HG03432 (cell line): Measurements from ENCODE around the gene PODXL2.
"Not testable (repeated sequence)": the region's sequence is repeated elsewhere in the genome, so short reads cannot be mapped to it uniquely, and the experiment has no call there.

Experiments used
- ATAC-seq: cut with Tn5 transposase; IDR thresholded peaks from one replicate; pipeline ENCODE4 v1.9.1; 2021; ENCODE audit warnings: mild to moderate bottlenecking, moderate library complexity; ENCODE audit not compliant: unreplicated experiment

Gene PODXL2

DNA sequence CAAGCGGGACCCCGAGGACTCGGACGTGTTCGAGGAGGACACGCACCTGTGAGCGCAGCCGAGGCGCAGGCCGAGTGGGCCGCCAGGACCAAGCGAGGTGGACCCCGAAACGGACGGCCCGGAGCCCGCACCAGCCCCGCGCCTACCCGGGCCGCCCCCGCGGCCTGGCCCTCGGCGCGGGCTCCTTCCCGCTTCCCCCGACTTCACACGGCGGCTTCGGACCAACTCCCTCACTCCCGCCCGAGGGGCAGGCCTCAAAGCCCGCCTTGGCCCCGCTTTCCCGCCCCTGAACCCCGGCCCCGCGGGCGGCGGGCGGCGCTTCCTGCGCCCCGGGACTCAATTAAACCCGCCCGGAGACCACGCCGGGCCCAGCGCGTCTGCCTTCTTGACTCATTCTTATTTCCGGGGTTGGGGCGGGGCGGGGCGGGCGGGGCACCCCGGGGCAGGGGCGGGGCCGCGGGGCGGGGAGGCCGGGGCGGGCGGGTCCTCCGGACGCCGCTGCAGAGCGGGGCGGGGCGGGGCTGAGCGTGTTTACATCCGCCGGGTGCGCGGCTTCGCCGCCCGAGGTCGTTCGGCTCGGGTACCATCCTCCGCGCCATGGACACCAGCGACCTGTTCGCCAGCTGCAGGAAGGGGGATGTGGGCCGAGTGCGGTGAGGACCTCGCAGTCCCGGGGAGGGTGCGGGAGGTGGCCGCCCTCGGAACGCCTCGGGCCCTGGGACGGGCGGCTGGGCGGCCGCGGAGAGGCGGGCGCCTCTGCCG is 43.6 kb downstream of the PODXL2 start, which contains the start of gene ABTB1:
TSS of gene ABTB1 (plus strand) at position 524 of the 762 bp plus-strand sequence. CDS start at position 598, 74 bp downstream.
- ATAC-seq = peak; percentile 76

DNA sequence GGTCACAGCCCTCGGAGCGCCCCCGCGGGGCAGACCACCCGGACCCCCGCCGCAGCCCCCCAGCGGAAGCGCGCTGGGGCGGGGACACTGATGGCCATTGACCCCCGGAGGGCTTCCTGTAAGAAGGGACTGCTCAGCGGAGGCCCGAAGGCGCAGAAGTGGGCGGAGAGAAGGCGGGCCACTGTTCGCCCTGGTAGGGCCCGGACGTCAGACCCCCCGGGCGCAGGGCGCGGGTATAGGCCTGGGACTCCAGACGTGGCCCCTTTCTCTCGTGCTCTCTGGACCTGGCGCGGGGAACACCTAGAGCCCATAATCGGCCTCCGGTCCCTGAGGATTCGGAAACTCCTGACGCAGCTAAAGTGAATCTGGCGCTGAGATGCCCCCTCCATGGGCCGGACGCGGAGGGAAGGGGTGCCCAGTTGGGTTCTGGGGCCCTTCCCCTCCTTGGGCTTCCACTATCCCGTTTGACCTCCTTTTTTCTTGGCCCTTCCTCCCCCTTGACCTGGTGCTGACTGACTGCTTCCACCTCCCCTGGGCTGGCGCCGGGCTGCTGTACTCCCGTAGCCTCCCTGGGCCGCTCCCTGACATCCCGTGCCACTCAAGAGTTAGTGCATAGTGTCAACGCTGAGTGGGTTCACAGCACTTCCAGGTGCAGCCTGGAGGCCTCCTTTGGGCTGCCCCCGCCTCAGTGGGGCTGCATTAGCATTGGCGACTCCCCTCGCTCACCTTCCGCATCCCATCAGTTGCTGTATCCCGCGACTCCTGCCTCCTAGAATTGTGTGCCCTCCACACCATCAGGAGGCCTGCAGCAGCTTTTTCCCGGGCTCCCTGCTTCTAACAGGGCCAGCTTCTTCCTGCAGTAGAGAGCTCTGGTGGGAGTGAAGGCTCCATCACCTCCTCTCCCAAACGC is 44.5 kb downstream of the PODXL2 start:
- ATAC-seq = peak; percentile 44

DNA sequence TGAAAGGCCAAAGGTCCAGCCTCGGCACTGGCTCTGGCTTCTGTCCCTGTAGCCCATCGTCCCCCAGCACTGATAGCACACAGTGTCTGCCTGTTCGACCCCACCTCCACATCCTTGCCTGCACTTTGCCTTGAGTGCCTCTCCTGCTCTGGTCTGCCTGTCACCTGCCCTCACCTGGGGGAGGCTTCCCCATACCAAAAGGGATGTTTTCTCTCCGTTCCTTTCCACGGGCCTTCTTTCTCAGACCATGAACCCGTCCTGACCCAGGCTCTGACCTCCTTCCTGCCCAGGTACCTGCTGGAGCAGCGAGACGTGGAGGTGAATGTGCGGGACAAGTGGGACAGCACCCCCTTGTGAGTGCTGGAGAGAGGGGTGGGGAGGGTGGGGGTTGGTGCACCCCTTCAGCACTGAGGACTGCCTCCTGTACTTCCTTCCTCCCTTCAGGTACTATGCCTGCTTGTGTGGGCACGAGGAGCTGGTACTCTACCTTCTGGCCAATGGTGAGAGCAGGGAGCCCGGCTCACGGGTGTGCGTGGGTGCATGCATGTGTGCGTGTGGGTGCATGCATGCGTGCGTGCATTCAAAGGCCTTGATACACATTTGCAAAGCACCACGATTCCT is 45.2 kb downstream of the PODXL2 start:
- ATAC-seq = no peak

DNA sequence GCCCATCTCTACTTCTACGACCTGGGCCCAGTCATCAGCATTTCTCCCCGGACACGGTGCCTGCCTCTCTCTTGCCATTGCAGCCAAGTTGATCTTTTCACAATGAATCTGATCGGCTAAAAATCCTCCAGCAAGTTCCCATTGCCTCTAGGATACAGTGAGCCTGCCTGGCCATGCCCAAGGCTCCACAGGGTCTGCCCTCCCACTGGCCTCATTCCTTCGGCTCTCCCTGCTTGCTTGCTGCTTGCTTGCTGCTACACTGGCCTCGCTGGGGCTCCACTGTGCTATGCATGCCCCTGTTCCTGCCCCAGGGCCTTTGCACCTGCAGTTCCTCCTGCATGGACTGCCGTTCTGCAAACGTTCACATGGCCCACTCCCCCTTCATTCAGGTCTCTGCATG is 45.8 kb downstream of the PODXL2 start:
- ATAC-seq = no peak

DNA sequence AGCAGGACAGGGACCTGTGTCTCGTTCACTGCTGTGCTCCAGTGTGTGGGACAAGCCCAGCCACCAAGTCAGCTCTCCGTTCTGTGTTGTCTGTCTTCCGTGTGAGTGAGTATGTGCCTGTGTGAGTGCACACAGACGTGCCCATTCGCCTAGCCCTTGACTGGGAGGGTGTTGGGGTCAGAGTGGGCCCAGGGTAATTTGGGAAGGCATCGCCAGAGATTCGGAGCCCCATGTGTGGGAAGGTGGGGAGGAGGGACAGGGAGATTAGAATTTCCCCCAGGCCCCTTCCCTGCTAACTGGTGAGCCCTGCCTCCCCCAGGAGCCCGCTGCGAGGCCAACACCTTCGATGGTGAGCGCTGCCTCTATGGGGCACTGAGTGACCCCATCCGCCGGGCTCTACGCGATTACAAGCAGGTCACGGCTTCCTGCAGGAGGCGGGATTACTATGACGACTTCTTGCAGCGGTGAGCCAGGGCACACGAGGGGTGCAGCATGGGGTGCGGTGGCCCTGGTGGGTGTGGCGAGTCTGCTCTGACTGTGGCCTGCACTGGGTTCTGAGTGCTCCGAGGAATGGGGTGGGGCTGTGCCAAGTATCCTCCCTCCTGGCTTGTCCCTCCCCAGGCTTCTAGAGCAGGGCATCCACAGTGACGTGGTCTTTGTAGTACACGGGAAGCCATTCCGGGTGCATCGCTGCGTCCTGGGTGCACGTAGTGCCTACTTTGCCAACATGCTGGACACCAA is 46.8 kb downstream of the PODXL2 start:
- ATAC-seq = no peak

DNA sequence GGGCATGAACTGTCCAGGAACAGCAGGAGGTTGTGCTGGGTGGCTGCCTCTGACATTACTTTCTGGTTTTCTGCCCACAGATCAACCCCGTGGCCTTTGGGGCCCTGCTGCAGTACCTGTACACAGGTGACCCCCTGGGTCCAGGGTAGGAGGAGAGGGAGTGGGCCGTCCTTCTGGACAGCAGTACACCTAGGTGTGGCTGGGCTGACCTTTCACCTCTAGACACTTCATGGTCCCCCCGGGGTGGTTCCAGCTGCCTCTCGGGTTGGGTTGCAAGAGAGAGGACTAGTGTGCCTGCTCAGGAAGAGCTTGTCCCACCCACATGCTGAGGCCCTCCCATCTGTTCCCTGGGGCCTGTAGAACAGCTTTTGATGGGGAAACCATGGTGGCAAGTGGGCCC is 47.5 kb downstream of the PODXL2 start:
- ATAC-seq = no peak

DNA sequence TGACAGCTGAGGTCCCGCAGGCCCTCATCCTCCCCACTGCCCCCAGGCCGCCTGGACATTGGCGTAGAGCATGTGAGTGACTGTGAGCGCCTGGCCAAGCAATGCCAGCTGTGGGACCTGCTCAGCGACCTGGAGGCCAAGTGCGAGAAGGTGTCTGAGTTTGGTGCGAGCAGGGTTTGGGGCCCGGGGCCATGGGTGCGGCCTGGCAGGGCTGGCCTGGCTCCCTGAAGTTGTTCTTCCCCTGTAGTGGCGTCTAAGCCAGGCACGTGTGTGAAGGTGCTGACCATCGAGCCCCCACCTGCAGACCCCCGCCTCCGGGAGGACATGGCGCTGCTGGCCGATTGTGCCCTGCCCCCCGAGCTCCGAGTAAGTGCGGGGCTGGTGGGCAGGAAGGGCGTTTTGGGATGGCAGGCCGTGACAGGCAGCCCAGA is 48.0 kb downstream of the PODXL2 start:
- no peak for ATAC-seq

DNA sequence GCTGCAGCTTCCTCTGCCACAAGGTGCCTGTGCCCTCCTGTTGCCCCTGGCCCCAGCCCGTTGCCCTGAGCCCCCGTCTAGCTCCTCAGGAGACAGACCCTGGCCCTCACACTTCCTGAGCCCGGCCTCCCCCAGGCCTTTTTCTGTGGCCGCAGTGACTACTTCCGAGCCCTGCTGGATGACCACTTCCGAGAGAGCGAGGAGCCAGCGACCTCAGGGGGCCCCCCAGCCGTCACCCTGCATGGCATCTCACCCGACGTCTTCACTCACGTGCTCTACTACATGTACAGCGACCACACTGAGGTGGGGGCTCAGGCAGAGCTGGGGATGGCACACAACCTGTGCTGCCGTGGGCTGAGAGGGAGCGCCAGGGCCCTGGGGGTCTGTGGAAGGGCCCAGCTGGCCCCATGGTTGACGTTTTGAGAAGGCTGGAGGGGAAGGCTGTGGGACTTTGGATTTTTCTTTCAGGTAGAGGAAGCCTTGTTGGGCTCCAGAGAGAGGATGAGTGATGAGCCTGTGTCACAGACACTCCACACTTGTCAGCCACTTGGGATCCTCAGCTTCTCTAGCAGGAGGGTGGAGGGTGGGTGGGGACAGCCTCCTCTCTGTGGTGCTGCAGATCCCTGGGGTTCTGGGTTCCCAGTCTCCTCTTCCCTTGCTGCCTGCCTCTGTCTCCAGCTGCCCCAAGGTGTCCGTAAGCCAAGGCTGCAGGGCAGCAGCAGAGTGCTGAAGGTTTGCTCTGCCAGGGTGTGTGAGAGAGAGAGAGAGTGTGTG is 48.7 kb downstream of the PODXL2 start:
- ATAC-seq = no peak

DNA sequence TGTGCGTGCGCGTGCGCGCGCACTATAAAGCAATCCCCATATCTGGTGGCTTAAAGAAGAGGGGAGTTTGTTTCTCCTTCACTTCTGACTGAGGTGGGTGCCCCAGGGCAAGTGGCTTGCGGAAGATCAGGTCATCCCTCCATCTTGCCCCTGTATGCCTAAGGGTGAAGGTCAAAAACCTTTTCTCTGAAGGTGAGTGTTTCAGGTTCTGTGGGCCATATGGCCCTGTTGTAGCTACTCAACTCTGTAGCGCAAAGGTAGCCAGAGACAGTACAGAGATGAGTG is 49.3 kb downstream of the PODXL2 start:
- ATAC-seq = no peak

DNA sequence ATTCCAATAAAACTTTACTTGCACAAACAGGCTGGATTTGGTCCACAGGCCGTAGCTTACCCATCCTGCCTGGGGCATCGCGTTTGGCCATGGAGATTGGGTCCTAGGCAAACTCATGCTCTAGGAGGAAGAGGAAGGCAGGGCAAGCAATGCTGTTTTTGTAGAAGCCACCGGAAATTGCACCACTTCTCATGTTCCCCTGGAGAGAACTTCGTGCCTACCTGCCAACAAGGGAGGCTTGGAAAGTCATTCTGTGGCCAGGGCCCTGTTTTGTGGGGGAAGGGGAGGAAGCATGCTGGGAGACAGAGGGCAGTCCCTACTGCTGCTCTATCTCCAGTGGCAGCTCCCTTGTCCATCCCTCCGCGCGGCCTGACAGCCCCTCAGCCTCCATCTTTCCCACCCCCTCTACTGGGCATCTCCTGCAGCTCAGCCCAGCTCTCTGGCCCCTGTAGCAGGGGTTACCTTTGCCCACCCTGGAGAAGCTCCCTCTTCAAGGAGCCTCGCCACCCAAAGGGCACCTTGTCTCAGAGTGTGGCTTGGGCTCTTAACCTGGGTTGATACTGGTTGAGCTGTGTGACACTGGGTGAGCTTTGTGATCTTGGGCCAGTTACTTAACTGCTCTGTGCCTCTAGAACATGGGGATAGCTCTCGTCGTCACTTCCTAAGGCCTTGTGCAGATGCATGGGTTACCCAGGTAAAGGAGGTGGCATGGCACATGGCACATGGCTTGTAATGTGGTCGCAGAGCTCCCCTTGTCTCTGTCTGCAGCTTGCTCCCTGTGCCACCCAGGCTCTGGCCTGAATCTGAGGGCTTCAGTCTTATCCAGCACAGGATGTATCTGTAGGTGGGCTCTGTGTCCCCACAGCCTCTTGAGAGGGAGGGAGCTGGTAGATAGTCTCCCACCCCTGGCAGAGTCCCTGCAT is 49.9 kb downstream of the PODXL2 start:
- no peak for ATAC-seq

DNA sequence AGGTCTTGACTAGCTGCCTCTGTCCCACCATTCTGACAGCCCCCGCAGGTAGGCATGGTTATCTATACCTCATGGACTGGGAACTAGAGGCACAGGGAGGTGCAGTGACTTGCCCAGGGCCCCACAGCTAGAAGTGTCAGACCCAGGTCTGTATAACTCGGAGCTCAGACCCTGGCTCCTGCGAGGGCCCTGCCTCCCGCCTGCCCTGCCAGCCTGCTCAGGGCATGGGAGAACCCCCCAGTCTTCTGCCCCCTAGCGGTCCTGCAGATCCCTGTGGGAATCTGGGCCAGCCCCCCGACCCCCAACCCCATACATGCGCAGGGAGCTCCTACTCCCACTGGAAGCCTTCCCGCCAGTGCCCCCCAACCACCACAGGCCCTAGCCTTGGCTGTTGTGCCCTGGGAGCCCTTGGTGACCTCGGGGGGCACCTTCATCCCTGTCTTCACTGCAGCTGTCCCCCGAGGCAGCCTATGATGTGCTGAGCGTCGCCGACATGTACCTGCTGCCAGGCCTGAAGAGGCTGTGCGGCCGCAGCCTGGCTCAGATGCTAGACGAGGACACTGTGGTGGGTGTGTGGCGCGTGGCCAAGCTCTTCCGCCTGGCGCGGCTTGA is 50.7 kb downstream of the PODXL2 start:
- ATAC-seq = no peak

DNA sequence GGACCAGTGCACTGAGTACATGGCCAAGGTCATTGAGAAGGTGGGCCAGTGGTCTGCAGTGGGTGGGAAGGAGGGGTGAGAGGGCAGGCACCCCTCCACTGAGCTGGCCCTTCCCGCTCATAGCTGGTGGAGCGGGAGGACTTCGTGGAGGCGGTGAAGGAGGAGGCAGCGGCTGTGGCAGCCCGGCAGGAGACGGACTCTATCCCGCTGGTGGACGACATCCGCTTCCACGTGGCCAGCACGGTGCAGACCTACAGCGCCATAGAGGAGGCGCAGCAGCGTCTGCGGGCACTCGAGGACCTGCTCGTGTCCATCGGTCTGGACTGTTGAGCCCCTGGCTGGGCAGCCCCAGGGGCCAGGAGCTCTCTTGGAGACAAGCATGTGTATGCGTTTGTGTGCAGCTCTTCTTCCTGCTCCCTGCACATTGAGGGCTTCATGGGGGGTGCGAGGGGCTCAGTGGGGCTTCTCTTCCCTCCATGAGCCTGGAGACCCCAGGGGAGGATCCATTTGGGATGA is 51.2 kb downstream of the PODXL2 start:
- ATAC-seq = no peak

DNA sequence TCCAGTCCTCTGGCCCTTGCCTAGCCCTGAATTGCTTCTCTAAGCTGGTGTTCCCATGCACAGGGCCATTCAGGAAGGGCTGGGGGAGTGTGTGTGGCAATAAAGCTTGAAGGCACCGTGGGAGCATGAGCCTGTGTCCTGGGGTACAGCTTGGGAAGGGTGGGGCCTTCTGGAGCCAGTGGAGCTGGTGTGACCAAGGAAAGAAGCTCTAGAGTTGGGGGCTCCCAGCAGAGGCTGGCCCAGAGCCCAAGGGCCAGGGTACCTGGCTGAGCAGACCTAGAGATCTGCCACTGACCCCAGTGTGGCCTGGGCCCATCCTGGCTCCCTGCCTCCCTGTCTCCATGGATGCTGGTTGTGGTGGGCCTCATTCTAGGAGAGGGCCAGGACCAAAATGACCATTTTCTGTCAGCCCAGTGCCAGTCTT is 51.8 kb downstream of the PODXL2 start:
- no peak for ATAC-seq

DNA sequence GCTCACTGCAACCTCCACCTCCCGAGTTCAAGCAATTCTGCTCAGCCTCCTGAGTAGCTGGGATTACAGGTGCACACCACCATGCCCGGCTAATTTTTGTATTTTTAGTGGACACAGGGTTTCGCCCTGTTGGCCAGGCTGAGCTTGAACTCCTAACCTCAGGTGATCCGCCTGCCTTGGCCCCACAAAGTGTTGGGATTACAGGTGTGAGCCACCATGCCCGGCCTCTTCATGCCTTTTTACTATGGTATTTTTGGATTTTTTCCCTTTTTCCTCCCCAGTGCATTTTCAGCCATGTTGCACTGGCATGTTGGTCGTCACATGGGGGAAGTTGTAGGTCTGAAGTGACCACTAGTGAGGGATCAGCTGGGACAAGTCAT is 53.2 kb downstream of the PODXL2 start:
- ATAC-seq = not testable (repeated sequence)

DNA sequence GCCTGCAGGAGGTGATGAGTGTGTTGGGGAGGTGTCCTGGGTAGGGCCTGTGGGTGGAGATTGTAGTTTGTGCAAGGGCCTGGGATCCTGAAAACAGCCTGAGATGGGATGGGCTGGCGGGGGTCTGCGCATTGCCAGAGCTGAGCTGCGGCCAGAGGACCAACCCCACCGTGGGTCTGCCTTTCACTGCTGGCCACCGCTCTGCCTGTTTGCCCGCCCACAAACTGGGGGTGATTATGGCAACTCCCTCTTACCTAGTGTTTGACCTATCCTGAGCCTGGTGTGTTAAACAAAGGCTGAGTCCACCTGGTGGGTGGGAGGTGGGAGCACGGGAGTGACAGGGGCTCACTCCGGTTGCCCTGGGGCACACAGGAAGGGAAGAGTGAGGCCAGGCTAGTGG is 53.6 kb downstream of the PODXL2 start:
- ATAC-seq = no peak

DNA sequence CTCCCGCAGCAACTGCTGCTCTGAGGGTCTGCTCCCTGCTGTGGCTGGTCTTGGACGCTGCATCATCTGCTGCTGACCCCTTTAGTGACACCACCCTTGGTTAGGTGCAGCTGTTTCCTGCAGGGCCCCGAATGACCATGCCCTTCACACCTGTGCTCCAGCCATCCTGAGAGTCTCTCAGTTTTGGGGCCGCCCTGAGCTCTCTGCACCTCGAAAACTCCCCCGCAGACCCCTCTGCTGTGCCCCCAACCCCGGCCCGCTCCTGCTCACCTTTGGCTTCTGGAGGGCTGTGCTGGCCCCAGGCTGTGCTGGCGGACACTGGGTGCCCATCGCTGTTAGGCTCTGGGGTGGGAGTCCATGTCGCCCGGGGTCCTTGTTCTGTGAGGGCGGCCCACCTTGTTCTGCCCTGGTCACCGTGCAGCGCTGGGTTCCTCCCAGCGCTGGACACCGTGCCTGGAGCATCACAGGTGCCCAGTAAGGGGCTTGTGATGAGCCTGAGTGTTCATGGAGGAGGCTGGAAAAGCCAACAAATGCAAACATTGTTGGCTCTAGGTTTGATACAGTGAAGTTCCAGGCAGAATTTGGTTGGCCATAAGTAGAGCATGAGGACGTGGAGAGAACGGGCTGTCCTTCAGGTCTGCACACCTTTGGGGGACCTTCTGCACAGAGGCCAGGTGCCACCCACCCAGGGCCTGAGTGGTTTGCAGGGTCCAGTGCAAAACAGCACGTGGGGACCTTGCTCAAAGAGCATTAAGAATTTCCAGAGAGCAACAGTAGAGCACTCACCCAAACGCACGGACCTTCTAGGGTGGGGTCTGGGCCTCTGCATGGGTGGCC is 56.1 kb downstream of the PODXL2 start:
- ATAC-seq = no peak

DNA sequence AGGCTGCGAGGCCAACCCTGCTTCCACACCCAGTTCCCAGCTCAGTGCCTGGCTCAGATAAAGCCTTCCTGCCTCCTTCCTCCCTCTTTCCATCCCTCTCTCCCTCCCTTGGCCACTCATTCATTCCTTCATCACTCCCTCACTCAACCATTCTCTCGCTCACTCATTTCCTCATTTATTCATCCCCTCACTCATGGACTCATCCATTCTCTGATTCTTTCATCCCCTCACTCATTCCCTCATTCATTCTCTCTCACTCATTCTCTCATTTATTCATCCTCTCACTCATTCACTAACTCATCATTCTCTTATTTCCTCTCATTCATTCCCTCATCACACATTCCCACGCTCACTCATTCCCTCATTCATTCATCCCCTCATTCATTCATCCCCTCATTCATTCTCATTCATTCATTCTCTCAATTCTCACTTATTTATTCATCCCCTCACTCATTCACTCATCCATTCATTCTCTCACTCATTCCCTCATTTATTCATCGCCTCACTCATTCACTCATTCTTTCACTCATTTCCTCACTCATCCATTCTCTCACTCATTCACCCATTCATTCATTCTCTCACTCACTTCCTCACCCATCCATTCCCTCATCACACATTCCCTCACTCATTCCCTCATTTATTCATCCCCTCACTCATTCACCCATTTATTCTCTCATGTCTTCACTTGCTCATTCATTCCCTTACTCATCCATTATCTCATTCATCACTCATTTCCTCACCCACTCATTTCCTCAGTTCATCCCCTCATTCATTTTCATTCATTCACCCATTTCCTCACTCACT is 56.9 kb downstream of the PODXL2 start:
- ATAC-seq = no peak
